WTC11 (cell line): ENCODE measurements around the gene PDGFRB. TPM values are rescaled to one million over a fixed set of nuclear protein-coding genes. Genes with fewer than 3 reads are reported as not detected.
"Not testable (repeated sequence)": the region's sequence is repeated elsewhere in the genome, so short reads cannot be mapped to it uniquely, and the experiment has no call there.

Experiments
- ATAC-seq: fragments of 200-7000 bp; cut with Tn5 transposase; 2 replicates; pipeline ENCODE4 v1.10.0; 2021; ENCODE audit warnings: mild to moderate bottlenecking, moderate library complexity
- CTCF ChIA-PET: fragments of 300-600 bp; sonication (Branson Sonifier 250); formaldehyde crosslinking; loops from one replicate; lab custom pipeline; 2021; ENCODE audit warnings: antibody characterized with exemption; lab: Charles Lee
- POLR2A ChIA-PET: fragments of 350-600 bp; sonication (Branson Sonifier 250); formaldehyde crosslinking; loops from one replicate; lab custom pipeline; 2021; ENCODE audit warnings: antibody characterized with exemption; lab: Charles Lee
- DNase-seq: peaks from one replicate; pipeline ENCODE4 v3.0.0; 2021; ENCODE audit warnings: low spot score
- H3K27ac Mint-ChIP-seq: 2 replicates; pipeline ENCODE4 v1.8.0; 2021; ENCODE audit warnings: mixed read lengths
- H3K27me3 Mint-ChIP-seq: 2 replicates; pipeline ENCODE4 v1.8.0; 2021; ENCODE audit warnings: low read depth, mild to moderate bottlenecking, moderate library complexity, mixed read lengths
- H3K36me3 Mint-ChIP-seq: 2 replicates; pipeline ENCODE4 v1.8.0; 2021; ENCODE audit warnings: mixed read lengths
- H3K4me1 Mint-ChIP-seq: 2 replicates; pipeline ENCODE4 v1.8.0; 2022; ENCODE audit warnings: mixed read lengths
- H3K4me3 Mint-ChIP-seq: 2 replicates; pipeline ENCODE4 v1.8.0; 2021; ENCODE audit warnings: mild to moderate bottlenecking, moderate library complexity, mixed read lengths
- H3K9me3 Mint-ChIP-seq: 2 replicates; pipeline ENCODE4 v1.8.0; 2021; ENCODE audit warnings: mixed read lengths
- ATF1 ChIP-seq: sonication (generic); formaldehyde crosslinking; IDR thresholded peaks from 2 replicates; pipeline ENCODE4 v1.8.1; 2023; ENCODE audit warnings: mild to moderate bottlenecking, moderate library complexity, missing genetic modification reagents
- ATF6 ChIP-seq: sonication (generic); formaldehyde crosslinking; IDR thresholded peaks from 2 replicates; pipeline ENCODE4 v1.8.1; 2023; ENCODE audit warnings: mild to moderate bottlenecking, missing genetic modification reagents
- CTCF ChIP-seq: fragments of 200-600 bp; IDR thresholded peaks from 2 replicates; pipeline ENCODE4 v1.8.0; 2022; ENCODE audit warnings: antibody characterized with exemption
- E2F1 ChIP-seq: sonication (generic); formaldehyde crosslinking; IDR thresholded peaks from 2 replicates; pipeline ENCODE4 v1.8.0; 2022; ENCODE audit warnings: mild to moderate bottlenecking, missing genetic modification reagents
- FOXK1 ChIP-seq: sonication (generic); formaldehyde crosslinking; IDR thresholded peaks from 2 replicates; pipeline ENCODE4 v1.8.0; 2022; ENCODE audit warnings: mild to moderate bottlenecking, moderate library complexity, missing genetic modification reagents
- GTF2I ChIP-seq: fragments of 250-450 bp; sonication (Bioruptor Pico); conservative IDR thresholded peaks from 2 replicates; pipeline ENCODE4 v1.4.0; 2021; ENCODE audit warnings: mild to moderate bottlenecking
- IRF2 ChIP-seq: sonication (generic); formaldehyde crosslinking; IDR thresholded peaks from 2 replicates; pipeline ENCODE4 v1.8.0; 2022; ENCODE audit warnings: low read depth, missing genetic modification reagents, borderline replicate concordance
- JAZF1 ChIP-seq: fragments of 250-450 bp; sonication (Bioruptor Pico); IDR thresholded peaks from 2 replicates; pipeline ENCODE4 v1.9.0; 2021; ENCODE audit warnings: moderate library complexity, mild to moderate bottlenecking, inconsistent platforms
- MLX ChIP-seq: sonication (generic); formaldehyde crosslinking; IDR thresholded peaks from 2 replicates; pipeline ENCODE4 v1.8.1; 2023; ENCODE audit warnings: mild to moderate bottlenecking, missing genetic modification reagents, moderate library complexity
- SMAD3 ChIP-seq: sonication (generic); formaldehyde crosslinking; IDR thresholded peaks from 2 replicates; pipeline ENCODE4 v1.8.0; 2022; ENCODE audit warnings: missing genetic modification reagents, mild to moderate bottlenecking, borderline replicate concordance
- SMAD4 ChIP-seq: sonication (generic); formaldehyde crosslinking; IDR thresholded peaks from 2 replicates; pipeline ENCODE4 v1.8.0; 2022; ENCODE audit warnings: mild to moderate bottlenecking, missing genetic modification reagents
- ZNF425 ChIP-seq: fragments of 250-450 bp; sonication (Bioruptor Pico); conservative IDR thresholded peaks from 2 replicates; pipeline ENCODE4 v1.9.0; 2021; ENCODE audit warnings: mild to moderate bottlenecking
- ZNF532 ChIP-seq: fragments of 250-450 bp; sonication (Bioruptor Pico); IDR thresholded peaks from 2 replicates; pipeline ENCODE4 v1.9.0; 2021; ENCODE audit warnings: mild to moderate bottlenecking, borderline replicate concordance
- total RNA-seq: library from RNA; stranded (reverse); gene quantifications from 3 replicates; pipeline ENCODE4 v1.2.3, GENCODE V29; 2021

Gene PDGFRB
- total RNA-seq, 1 experiment from 2014 or later: 5.1 TPM

- TF ChIP-seq ZNF532 (CRISPR knock-in tag): no peak
- TF ChIP-seq, all 79 proteins: peak for 0
Observed at GRCh38 chr5:150085950-150086715, 69.5 kb downstream of the PDGFRB start, which contains the start of gene CSF1R (continued).

GRCh38 chr5:150085191-150085912 is 70.3 kb downstream of the PDGFRB start:
- H3K27ac Mint-ChIP-seq: no peak overlapping the region
- TF ChIP-seq CTCF (no peak), ATF1 (CRISPR knock-in tag) (no peak), GTF2I (CRISPR knock-in tag) (no peak), ATF6 (no peak), JAZF1 (CRISPR knock-in tag) (no peak), ZNF425 (CRISPR knock-in tag) (no peak), MLX (CRISPR knock-in tag) (no peak), SMAD4 (CRISPR knock-in tag) (no peak), IRF2 (CRISPR knock-in tag) (no peak), FOXK1 (no peak), E2F1 (CRISPR knock-in tag) (no peak), SMAD3 (no peak)
- H3K4me1 Mint-ChIP-seq: peaks cover 19% of the 10 kb centered on the region
- CTCF ChIA-PET: no interaction called here
- H3K27me3 Mint-ChIP-seq: no peaks in the 10 kb centered on the region
- H3K36me3 Mint-ChIP-seq: no peaks in the 10 kb centered on the region
- ATAC-seq (no peak), DNase-seq (no peak)
- no peaks in the 10 kb centered on the region for H3K9me3 Mint-ChIP-seq
- H3K4me3 Mint-ChIP-seq: no peak overlapping the region
- POLR2A ChIA-PET: no interaction called here

GRCh38 chr5:150084754-150085153 is 70.9 kb downstream of the PDGFRB start:
- DNase-seq, H3K27ac Mint-ChIP-seq, H3K36me3 Mint-ChIP-seq, CTCF ChIA-PET, ATAC-seq, H3K27me3 Mint-ChIP-seq, POLR2A ChIA-PET, H3K4me3 Mint-ChIP-seq, H3K9me3 Mint-ChIP-seq: not testable (repeated sequence)
- peaks cover 19% of the 10 kb centered on the region for H3K4me1 Mint-ChIP-seq
